Mesendoderm (in vitro differentiated cells): ENCODE data around the gene HAUS5.
"Not testable (repeated sequence)": the region's sequence is repeated elsewhere in the genome, so short reads cannot be mapped to it uniquely, and the experiment has no call there.

Experiments used
- DNase-seq: peaks from one replicate; pipeline ENCODE4 v3.0.0; 2013
- H2AK5ac ChIP-seq: 2 replicates; pipeline ENCODE4 v1.6.1; 2013; ENCODE audit warnings: low read length, inconsistent platforms
- H2BK120ac ChIP-seq: 2 replicates; pipeline ENCODE4 v1.6.1; 2013; ENCODE audit warnings: low read depth, mild to moderate bottlenecking, low read length, moderate library complexity, mixed read lengths
- H2BK15ac ChIP-seq: replicated peaks from 2 replicates; pipeline ENCODE4 v1.6.1; 2013; ENCODE audit warnings: low read depth, mild to moderate bottlenecking, moderate library complexity
- H2BK5ac ChIP-seq: 2 replicates; pipeline ENCODE4 v1.6.1; 2013; ENCODE audit warnings: low read length, inconsistent platforms
- H3K18ac ChIP-seq: 2 replicates; pipeline ENCODE4 v1.6.1; 2013; ENCODE audit warnings: mild to moderate bottlenecking, low read length, mixed read lengths
- H3K23ac ChIP-seq: one replicate; pipeline ENCODE4 v1.6.1; 2013; ENCODE audit warnings: low read length
- H3K27ac ChIP-seq: 2 replicates; pipeline ENCODE4 v1.5.1; 2013; ENCODE audit warnings: low read depth, mild to moderate bottlenecking, inconsistent platforms, low read length, moderate library complexity
- H3K27me3 ChIP-seq: 2 replicates; pipeline ENCODE4 v1.6.1; 2013; ENCODE audit warnings: low read length, control low read depth, mild to moderate bottlenecking, inconsistent platforms; ENCODE audit not compliant: insufficient read depth, poor library complexity
- H3K36me3 ChIP-seq: 2 replicates; pipeline ENCODE4 v1.6.1; 2013; ENCODE audit warnings: low read length, inconsistent platforms; ENCODE audit not compliant: control insufficient read depth, insufficient read depth
- H3K4ac ChIP-seq: one replicate; pipeline ENCODE4 v1.6.1; 2013; ENCODE audit warnings: low read depth, mild to moderate bottlenecking, low read length, moderate library complexity
- H3K4me1 ChIP-seq: 2 replicates; pipeline ENCODE4 v1.6.1; 2013; ENCODE audit warnings: low read depth, low read length, inconsistent platforms; ENCODE audit not compliant: control insufficient read depth
- H3K4me2 ChIP-seq: 2 replicates; pipeline ENCODE4 v1.6.1; 2013; ENCODE audit warnings: low read length
- H3K4me3 ChIP-seq: 2 replicates; pipeline ENCODE4 v1.5.1; 2013; ENCODE audit warnings: mild to moderate bottlenecking, low read length
- H3K56ac ChIP-seq: one replicate; pipeline ENCODE4 v1.6.1; 2013; ENCODE audit warnings: low read length
- H3K79me1 ChIP-seq: 2 replicates; pipeline ENCODE4 v1.6.1; 2013; ENCODE audit warnings: low read length, inconsistent platforms
- H3K79me2 ChIP-seq: 2 replicates; pipeline ENCODE4 v1.6.1; 2013; ENCODE audit warnings: mild to moderate bottlenecking, low read length; ENCODE audit not compliant: control insufficient read depth, insufficient read depth
- H3K9ac ChIP-seq: 2 replicates; pipeline ENCODE4 v1.6.1; 2013; ENCODE audit warnings: low read length, inconsistent platforms
- H4K5ac ChIP-seq: one replicate; pipeline ENCODE4 v1.6.1; 2013; ENCODE audit warnings: low read length
- H4K8ac ChIP-seq: one replicate; pipeline ENCODE4 v1.6.1; 2013; ENCODE audit warnings: low read depth, mild to moderate bottlenecking, control low read depth, low read length, moderate library complexity
- WGBS: extraction: QIAGEN DNeasy Blood & Tissue Kit; methylation state at CpG from one replicate; pipeline ENCODE4 v1.1.7; 2013; ENCODE audit warnings: low lambda C conversion rate, missing lambda C conversion rate; ENCODE audit not compliant: insufficient coverage; ENCODE audit errors: extremely low coverage; 5-methylcytosine and 5-hydroxymethylcytosine counted together

Gene HAUS5

DNA sequence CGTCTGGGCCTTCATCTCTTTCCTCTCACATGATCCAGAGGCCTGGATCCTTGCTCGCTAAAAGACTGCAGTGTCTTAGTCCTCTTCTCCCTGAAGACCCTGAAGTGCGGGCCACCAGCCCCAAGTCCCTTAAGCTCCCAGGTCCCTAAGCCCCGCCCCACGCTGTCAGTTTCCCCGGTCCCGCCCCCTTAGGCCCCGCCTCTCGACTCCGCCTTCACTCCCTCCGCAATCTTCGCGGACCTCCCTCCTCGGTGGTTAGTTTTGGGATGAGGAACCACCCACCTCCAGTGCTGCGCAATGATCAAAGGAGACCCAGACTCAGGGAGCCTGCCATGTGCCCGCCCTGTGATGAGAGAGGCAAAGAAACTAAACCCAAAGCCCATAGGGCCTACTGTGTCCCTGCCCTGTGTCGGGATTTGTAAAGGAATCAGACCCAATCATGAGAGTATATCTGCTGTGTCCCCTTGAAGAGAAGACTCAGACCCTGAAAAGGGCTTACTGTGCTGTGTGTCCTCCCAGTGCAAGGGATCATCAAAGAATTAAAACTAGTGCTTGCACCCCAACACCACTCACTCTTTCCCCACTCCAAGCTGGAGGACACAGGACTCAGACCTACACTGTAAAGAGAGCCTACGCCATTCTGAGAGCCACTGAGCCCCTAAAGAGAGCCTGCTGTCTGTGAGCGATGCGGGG is 32.6 kb downstream of the HAUS5 start:
- H2BK15ac ChIP-seq: no peak overlapping the region
- peak; percentile 90 for DNase-seq
- peaks cover 8% of the 10 kb centered on the region for H3K79me1 ChIP-seq
- peaks cover 13% of the 10 kb centered on the region for H3K4me1 ChIP-seq
- no peak overlapping the region for H4K8ac ChIP-seq
- H3K23ac ChIP-seq: peak overlapping the region; percentile 66
- peak overlapping the region; percentile 18 for H3K4ac ChIP-seq
- peak overlapping the region; percentile 73 for H3K9ac ChIP-seq
- H3K36me3 ChIP-seq: no peaks in the 10 kb centered on the region
- H2AK5ac ChIP-seq: no peak overlapping the region
- H3K18ac ChIP-seq: peak overlapping the region; percentile 1
- peaks cover 9% of the 10 kb centered on the region for H3K79me2 ChIP-seq
- no peak overlapping the region for H2BK5ac ChIP-seq
- H3K56ac ChIP-seq: peak overlapping the region; percentile 94
- no peak overlapping the region for H2BK120ac ChIP-seq
- no peak overlapping the region for H4K5ac ChIP-seq
- peak overlapping the region; percentile 43 for H3K4me3 ChIP-seq
- no peaks in the 10 kb centered on the region for H3K27me3 ChIP-seq
- WGBS: no CpG with 5 or more reads among the region's 20 CpGs
- H3K4me2 ChIP-seq: peak overlapping the region; percentile 91
- peak overlapping the region; percentile 78 for H3K27ac ChIP-seq

- H3K23ac ChIP-seq: no peak overlapping the region
Measured at GRCh38 chr19:35645680-35646511, 33.4 kb downstream of the HAUS5 start.

DNA sequence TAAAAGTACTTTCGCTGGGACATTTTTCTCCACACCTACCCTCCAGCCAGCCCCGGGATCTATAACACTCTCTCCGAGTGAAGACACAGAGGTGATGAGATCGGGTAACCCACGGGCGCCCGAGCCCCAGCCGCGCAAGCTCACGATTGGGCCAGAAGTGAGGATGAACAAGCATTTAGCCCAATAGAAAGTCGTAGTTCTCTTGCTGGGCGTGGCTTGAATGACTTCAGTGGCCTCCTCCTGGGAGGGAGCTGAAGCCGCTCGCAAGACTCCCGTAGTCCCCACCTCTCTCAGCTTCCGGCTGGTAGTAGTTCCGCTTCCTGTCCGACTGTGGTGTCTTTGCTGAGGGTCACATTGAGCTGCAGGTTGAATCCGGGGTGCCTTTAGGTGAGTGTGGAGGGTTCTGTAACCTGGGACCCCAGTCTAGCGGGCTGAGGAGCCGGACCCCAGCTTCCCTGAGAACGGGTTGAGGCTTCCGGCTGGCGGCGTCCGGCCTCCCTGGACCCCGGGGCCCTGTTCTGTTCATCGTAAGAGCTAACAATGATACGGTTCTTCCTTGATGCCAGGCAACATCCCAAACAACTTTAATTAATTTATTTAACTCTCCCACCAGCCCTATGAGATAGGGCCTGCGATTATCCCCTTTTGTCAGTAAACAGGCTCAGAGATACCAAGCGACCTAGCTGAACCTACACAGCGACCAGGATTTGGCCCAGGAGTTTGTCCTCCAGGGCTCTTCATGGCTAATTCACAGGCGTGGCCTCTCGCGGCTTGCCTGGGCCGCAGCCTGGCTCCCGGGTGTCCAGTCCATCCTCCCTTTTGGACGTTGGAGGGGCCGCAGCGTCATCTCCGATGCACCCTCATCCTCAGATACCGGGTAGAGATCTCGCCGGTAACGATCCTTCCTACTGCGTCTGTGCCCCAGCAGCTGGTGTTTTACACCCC is 35.8 kb downstream of the HAUS5 start, which contains the start of gene COX6B1:
Gene COX6B1 (plus strand): TSS at position 307 of the 945 bp plus-strand sequence. CDS start 2,921 bp downstream, outside the sequence.
- DNase-seq: peak; percentile 99
- H4K8ac ChIP-seq: no peak within 1 kb of the TSS
- peak within 1 kb of the TSS; percentile 87 for H3K4me3 ChIP-seq
- H3K18ac ChIP-seq: peak within 1 kb of the TSS; percentile 81
- no peak within 1 kb of the TSS for H2BK15ac ChIP-seq
- H3K36me3 ChIP-seq: no peaks in the 10 kb centered on the region
- H3K9ac ChIP-seq: peak within 1 kb of the TSS; percentile 86
- peak within 1 kb of the TSS; percentile 46 for H3K4ac ChIP-seq
- H3K23ac ChIP-seq: no peak within 1 kb of the TSS
- H3K79me2 ChIP-seq: peaks cover 9% of the 10 kb centered on the region
- H3K27me3 ChIP-seq: no peaks in the 10 kb centered on the region
- peak within 1 kb of the TSS; percentile 95 for H3K56ac ChIP-seq
- H3K4me2 ChIP-seq: peak within 1 kb of the TSS; percentile 95
- peaks cover 4% of the 10 kb centered on the region for H3K4me1 ChIP-seq
- H2BK120ac ChIP-seq: no peak within 1 kb of the TSS
- no peak within 1 kb of the TSS for H2AK5ac ChIP-seq
- H3K79me1 ChIP-seq: peaks cover 11% of the 10 kb centered on the region
- H3K27ac ChIP-seq: no peak within 1 kb of the TSS
- no peak within 1 kb of the TSS for H4K5ac ChIP-seq
- H2BK5ac ChIP-seq: no peak within 1 kb of the TSS
- no CpG with 5 or more reads among the region's 46 CpGs for WGBS

More at GRCh38 chr19:35645680-35646511, 33.4 kb downstream of the HAUS5 start:
- H3K79me1 ChIP-seq: peaks cover 8% of the 10 kb centered on the region
- H3K4me3 ChIP-seq: no peak overlapping the region
- peaks cover 9% of the 10 kb centered on the region for H3K79me2 ChIP-seq
- H4K8ac ChIP-seq: no peak overlapping the region
- no peak overlapping the region for H2AK5ac ChIP-seq
- H3K27ac ChIP-seq: no peak overlapping the region
- no peak overlapping the region for H2BK15ac ChIP-seq
- no peak overlapping the region for H3K9ac ChIP-seq
- H3K56ac ChIP-seq: peak overlapping the region; percentile 70
- no peak overlapping the region for H4K5ac ChIP-seq
- no peak overlapping the region for H3K18ac ChIP-seq
- no peaks in the 10 kb centered on the region for H3K36me3 ChIP-seq
- H3K27me3 ChIP-seq: no peaks in the 10 kb centered on the region
- peaks cover 13% of the 10 kb centered on the region for H3K4me1 ChIP-seq
- no peak overlapping the region for H2BK5ac ChIP-seq
- H3K4ac ChIP-seq: peak overlapping the region; percentile 18
- no peak overlapping the region for H2BK120ac ChIP-seq
- DNase-seq: peak; percentile 33
- no peak overlapping the region for H3K4me2 ChIP-seq
- no CpG with 5 or more reads among the region's 7 CpGs for WGBS

GRCh38 chr19:35650581-35650980 is 38.0 kb downstream of the HAUS5 start:
- Histone ChIP-seq H4K5ac (no peak overlapping the region), H3K36me3 (peaks cover 2% of the 10 kb centered on the region), H2BK15ac (no peak overlapping the region), H4K8ac (no peak overlapping the region), H3K56ac (no peak overlapping the region), H3K4me3 (no peak overlapping the region), H3K4me2 (no peak overlapping the region), H3K4me1 (no peaks in the 10 kb centered on the region), H3K27ac (no peak overlapping the region), H3K79me1 (peaks cover 11% of the 10 kb centered on the region), H2BK5ac (no peak overlapping the region), H3K27me3 (no peaks in the 10 kb centered on the region), H2AK5ac (no peak overlapping the region), H2BK120ac (no peak overlapping the region), H3K18ac (no peak overlapping the region), H3K4ac (no peak overlapping the region), H3K79me2 (peaks cover 9% of the 10 kb centered on the region), H3K23ac (no peak overlapping the region), H3K9ac (no peak overlapping the region)
- WGBS: no CpG with 5 or more reads among the region's 9 CpGs
- DNase-seq: no peak

- not testable (repeated sequence) for H3K4me3 ChIP-seq
Measured at GRCh38 chr19:35654828-35655227, 42.3 kb downstream of the HAUS5 start.

More at GRCh38 chr19:35654828-35655227, 42.3 kb downstream of the HAUS5 start:
- H3K4ac ChIP-seq, H3K27me3 ChIP-seq, H3K9ac ChIP-seq, H3K79me1 ChIP-seq, H2BK5ac ChIP-seq, H2BK120ac ChIP-seq, H3K4me2 ChIP-seq, H3K27ac ChIP-seq, H4K5ac ChIP-seq, H2AK5ac ChIP-seq, H4K8ac ChIP-seq, H3K4me1 ChIP-seq, H3K79me2 ChIP-seq, H2BK15ac ChIP-seq, H3K23ac ChIP-seq, H3K18ac ChIP-seq, H3K56ac ChIP-seq, DNase-seq: not testable (repeated sequence)
- no CpG with 5 or more reads among the region's 6 CpGs for WGBS
- H3K36me3 ChIP-seq: peaks cover 10% of the 10 kb centered on the region
